IMR-90 (cell line): ENCODE measurements around the gene ZNF555. TPM values are rescaled to one million over a fixed set of nuclear protein-coding genes. Genes with fewer than 3 reads are reported as not detected.

ENCODE experiments used
- ATAC-seq: fragments of 200-7000 bp; cut with Tn5 transposase; 2 replicates; pipeline ENCODE4 v1.9.1; 2020; ENCODE audit warnings: low read depth, mild to moderate bottlenecking, moderate library complexity
- BruUV-seq: library from RNA; stranded (reverse); fragments of 400-500 nt; replicated peaks from 2 replicates; lab custom pipeline; 2021; lab: Mats Ljungman, UMichigan
- CTCF ChIA-PET: fragments of 300-600 bp; formaldehyde crosslinking; extraction: SDS; loops from one replicate; lab custom pipeline; 2021; ENCODE audit warnings: antibody characterized with exemption; lab: Yijun Ruan, JAX
- POLR2A ChIA-PET: fragments of 300-600 bp; sonication (Branson Sonifier 250); formaldehyde crosslinking; loops from one replicate; lab custom pipeline; 2022; ENCODE audit warnings: antibody characterized with exemption; ENCODE audit not compliant: unreplicated experiment; lab: Charles Lee
- DNase-seq: peaks from one replicate; pipeline ENCODE4 v3.0.0; 2013
- H2AFZ ChIP-seq: replicated peaks from 2 replicates; pipeline ENCODE3; 2013; ENCODE audit warnings: low read length, mild to moderate bottlenecking; ENCODE audit not compliant: poor library complexity
- H2AK5ac ChIP-seq: 2 replicates; pipeline ENCODE4 v1.6.1; 2013; ENCODE audit warnings: low read depth, low read length, inconsistent platforms
- H2AK9ac ChIP-seq: replicated peaks from 2 replicates; pipeline ENCODE3; 2013; ENCODE audit warnings: mild to moderate bottlenecking, low read depth, low read length, moderate library complexity; ENCODE audit not compliant: poor library complexity
- H2BK120ac ChIP-seq: 2 replicates; pipeline ENCODE4 v1.6.1; 2013; ENCODE audit warnings: low read depth, low read length, inconsistent platforms
- H2BK15ac ChIP-seq: 3 replicates; pipeline ENCODE4 v1.6.1; 2013; ENCODE audit warnings: low read depth, low read length, inconsistent platforms
- H2BK20ac ChIP-seq: 2 replicates; pipeline ENCODE4 v1.6.1; 2013; ENCODE audit warnings: low read depth, mild to moderate bottlenecking, inconsistent platforms, low read length, moderate library complexity
- H2BK5ac ChIP-seq: 2 replicates; pipeline ENCODE4 v1.6.1; 2013; ENCODE audit warnings: mild to moderate bottlenecking, low read depth, low read length, inconsistent platforms; ENCODE audit not compliant: poor library complexity, severe bottlenecking
- H3K14ac ChIP-seq: replicated peaks from 2 replicates; pipeline ENCODE4 v1.6.1; 2013; ENCODE audit warnings: low read depth, low read length, inconsistent platforms
- H3K18ac ChIP-seq: 2 replicates; pipeline ENCODE4 v1.6.1; 2013; ENCODE audit warnings: low read depth, low read length, control low read depth
- H3K23ac ChIP-seq: 2 replicates; pipeline ENCODE4 v1.6.1; 2013; ENCODE audit warnings: low read depth, low read length, inconsistent platforms
- H3K27ac ChIP-seq: 2 replicates; pipeline ENCODE4 v1.5.1; 2013; ENCODE audit warnings: mild to moderate bottlenecking, control low read depth, low read length; ENCODE audit not compliant: insufficient read depth
- H3K27me3 ChIP-seq: 2 replicates; pipeline ENCODE4 v1.6.1; 2013; ENCODE audit warnings: low read length; ENCODE audit not compliant: control insufficient read depth, insufficient read depth
- H3K36me3 ChIP-seq: 2 replicates; pipeline ENCODE4 v1.6.1; 2013; ENCODE audit warnings: low read length, mixed read lengths; ENCODE audit not compliant: control insufficient read depth, insufficient read depth
- H3K4ac ChIP-seq: 2 replicates; pipeline ENCODE4 v1.6.1; 2013; ENCODE audit warnings: low read depth, low read length, inconsistent platforms
- H3K4me1 ChIP-seq: 2 replicates; pipeline ENCODE4 v1.6.1; 2013; ENCODE audit warnings: low read length, mixed read lengths; ENCODE audit not compliant: control insufficient read depth, insufficient read depth
- H3K4me2 ChIP-seq: 2 replicates; pipeline ENCODE4 v1.6.1; 2013; ENCODE audit warnings: low read depth, mild to moderate bottlenecking, control low read depth, low read length, moderate library complexity
- H3K4me3 ChIP-seq: 2 replicates; pipeline ENCODE4 v1.5.1; 2013; ENCODE audit warnings: low read depth, mild to moderate bottlenecking, control low read depth, low read length, moderate library complexity; ENCODE audit not compliant: insufficient read depth
- H3K56ac ChIP-seq: 2 replicates; pipeline ENCODE4 v1.6.1; 2013; ENCODE audit warnings: low read length, inconsistent platforms; ENCODE audit not compliant: insufficient read depth; ENCODE audit errors: extremely low read depth
- H3K79me1 ChIP-seq, 2 experiments: 2 replicates each; pipeline ENCODE4 v1.6.1; 2013; ENCODE audit warnings: low read length in 2 of 2, inconsistent platforms in 1 of 2, low read depth in 1 of 2
- H3K9ac ChIP-seq: 2 replicates; pipeline ENCODE4 v1.6.1; 2013; ENCODE audit warnings: low read depth, low read length, control low read depth
- H3K9me1 ChIP-seq: 2 replicates; pipeline ENCODE4 v1.6.1; 2013; ENCODE audit warnings: low read length, inconsistent platforms; ENCODE audit not compliant: insufficient read depth
- H3K9me3 ChIP-seq: 2 replicates; pipeline ENCODE4 v1.6.1; 2013; ENCODE audit warnings: low read length; ENCODE audit not compliant: control insufficient read depth, insufficient read depth
- H4K20me1 ChIP-seq: 2 replicates; pipeline ENCODE4 v1.6.1; 2013; ENCODE audit warnings: low read length, inconsistent platforms; ENCODE audit not compliant: insufficient read depth
- H4K5ac ChIP-seq: 2 replicates; pipeline ENCODE4 v1.6.1; 2013; ENCODE audit warnings: mild to moderate bottlenecking, low read depth, low read length, control low read depth
- H4K8ac ChIP-seq, 2 experiments: 2 replicates each; pipeline ENCODE4 v1.6.1; 2013; ENCODE audit warnings: low read depth in 2 of 2, low read length in 2 of 2, control low read depth in 1 of 2, inconsistent platforms in 1 of 2
- H4K91ac ChIP-seq: 2 replicates; pipeline ENCODE4 v1.6.1; 2013; ENCODE audit warnings: low read depth, low read length, inconsistent platforms; ENCODE audit not compliant: insufficient read depth
- CEBPB ChIP-seq: IDR thresholded peaks from 2 replicates; pipeline ENCODE4 v1.6.1; 2012; ENCODE audit warnings: low read depth, low read length, improper control_type of control experiment
- FOS ChIP-seq: fragments of 150-350 bp; IDR thresholded peaks from 2 replicates; pipeline ENCODE4 v1.6.1; 2016; ENCODE audit warnings: low read depth, low read length
- MAFK ChIP-seq: IDR thresholded peaks from 2 replicates; pipeline ENCODE4 v1.6.1; 2012; ENCODE audit warnings: low read depth, low read length, improper control_type of control experiment
- MAZ ChIP-seq: IDR thresholded peaks from 2 replicates; pipeline ENCODE4 v1.6.1; 2012; ENCODE audit warnings: low read depth, mild to moderate bottlenecking, low read length, improper control_type of control experiment, moderate library complexity, borderline replicate concordance
- POLR2A ChIP-seq: IDR thresholded peaks from 2 replicates; pipeline ENCODE4 v1.6.1; 2012; ENCODE audit warnings: mild to moderate bottlenecking, low read depth, low read length
- RAD21 ChIP-seq: IDR thresholded peaks from 2 replicates; pipeline ENCODE4 v1.6.1; 2012; ENCODE audit warnings: low read length, improper control_type of control experiment
- RFX5 ChIP-seq: IDR thresholded peaks from 2 replicates; pipeline ENCODE4 v1.8.0; 2012; ENCODE audit warnings: low read depth, mild to moderate bottlenecking, low read length, moderate library complexity
- SMC3 ChIP-seq: fragments of 150-350 bp; IDR thresholded peaks from 2 replicates; pipeline ENCODE4 v1.6.1; 2016; ENCODE audit warnings: low read depth, mild to moderate bottlenecking, antibody characterized with exemption, low read length, moderate library complexity
- WGBS, 2 experiments: methylation state at CpG; one replicate each; pipeline versions ENCODE4 v1.1.5 to v1.1.7; 2013; ENCODE audit warnings: missing lambda C conversion rate in 2 of 2; ENCODE audit not compliant: insufficient read length in 1 of 2; ENCODE audit errors: extremely low coverage in 2 of 2; 5-methylcytosine and 5-hydroxymethylcytosine counted together
- dilution Hi-C: fragments of 300-500 bp; cut with HindIII; formaldehyde crosslinking; loops from one replicate; pipeline ENCODE4 v1.14.3; 2018; ENCODE audit warnings: low sequenced_read_pairs; ENCODE audit not compliant: unreplicated experiment
- in situ Hi-C: fragments of 300-500 bp; cut with MboI; formaldehyde crosslinking; loops from 3 replicates; pipeline ENCODE4 v1.14.3; 2019; ENCODE audit warnings: low sequenced_read_pairs, inconsistent platforms, mixed read lengths
- intact Hi-C: fragments of 100-400 bp; cut with micrococcal nuclease; formaldehyde crosslinking; loops from 2 replicates; pipeline ENCODE4 v1.10.0; 2022
- polyA plus RNA-seq, 3 experiments: library from polyadenylated mRNA; depleted of rRNA; stranded (reverse); fragments of >200 nt; gene quantifications; 2 replicates each; pipeline ENCODE4 v1.2.3, GENCODE V29; 2012; ENCODE audit warnings: low replicate concordance in 1 of 3
- total RNA-seq: library from RNA; depleted of rRNA; stranded (reverse); fragments of >200 nt; gene quantifications from 2 replicates; pipeline ENCODE4 v1.2.3, GENCODE V29; 2012
- TF ChIP-seq, protein P1 (sequence below): conservative IDR thresholded peaks from 2 replicates; pipeline ENCODE4 v1.5.1; 2012; ENCODE audit warnings: mild to moderate bottlenecking, low read depth, low read length, improper control_type of control experiment
- TF ChIP-seq, protein P2 (sequence below): fragments of 150-350 bp; IDR thresholded peaks from 2 replicates; pipeline ENCODE4 v1.6.1; 2016; ENCODE audit warnings: low read depth, mild to moderate bottlenecking, low read length, moderate library complexity, borderline replicate concordance

The ZNF555 gene
- total and polyA plus RNA-seq, 2 of the 4 experiments (the other 2 are of a cell fraction): 2.8 to 9.7 TPM

DNA sequence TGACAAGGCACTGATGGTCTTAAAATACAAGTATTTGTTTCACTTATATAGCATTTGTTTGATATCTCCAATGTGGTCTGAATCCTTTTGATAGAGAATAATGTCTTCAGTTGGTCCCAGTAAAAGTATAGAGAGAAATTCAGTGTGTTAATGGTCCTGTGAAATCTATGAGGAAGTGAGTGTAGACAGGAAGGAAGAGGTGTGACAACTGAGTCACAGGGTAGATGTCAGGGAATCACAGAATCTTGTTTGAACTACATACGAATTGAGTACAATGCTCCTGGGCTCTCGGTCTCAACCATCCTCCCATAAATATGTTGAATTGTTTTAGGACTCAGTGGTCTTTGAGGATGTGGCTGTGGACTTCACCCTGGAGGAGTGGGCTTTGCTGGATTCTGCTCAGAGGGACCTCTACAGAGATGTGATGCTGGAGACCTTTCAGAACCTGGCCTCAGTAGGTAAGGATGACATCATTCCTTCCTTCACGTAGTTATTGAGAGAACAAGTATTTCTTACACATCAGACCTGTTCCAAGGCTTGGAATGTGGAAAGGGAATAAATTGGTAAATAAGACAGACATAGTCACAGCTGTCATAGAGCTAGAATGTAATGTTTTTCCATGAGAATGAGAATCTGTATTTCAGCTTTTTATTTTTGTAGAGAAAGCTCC, 9.1 kb downstream of the ZNF555 start:
- Histone ChIP-seq H2AFZ (no peak overlapping the region), H3K18ac (no peak overlapping the region), H3K27ac (no peak overlapping the region), H3K4ac (no peak overlapping the region), H2AK5ac (no peak overlapping the region), H3K14ac (no peak overlapping the region), H4K91ac (no peak overlapping the region), H3K27me3 (no peaks in the 10 kb centered on the region), H3K4me2 (no peak overlapping the region), H3K9me1 (no peaks in the 10 kb centered on the region), H4K20me1 (no peaks in the 10 kb centered on the region), H3K4me1 (peaks cover 2% of the 10 kb centered on the region), H3K36me3 (peaks cover 53% of the 10 kb centered on the region), H3K56ac (no peak overlapping the region), H2BK15ac (no peak overlapping the region), H2AK9ac (no peak overlapping the region), H3K9me3 (peaks cover 87% of the 10 kb centered on the region), H2BK5ac (no peak overlapping the region), H4K5ac (no peak overlapping the region), H3K23ac (no peak overlapping the region), H3K9ac (no peak overlapping the region), H3K79me1 (peaks cover 19 to 38% of the 10 kb centered on the region in 2 experiments), H4K8ac (no peak overlapping the region), H3K4me3 (no peak overlapping the region), H2BK120ac (no peak overlapping the region), H2BK20ac (no peak overlapping the region)
- ChIA-PET POLR2A (no interaction called here), CTCF (no interaction called here)
- no peak for TF ChIP-seq MAFK
- TF ChIP-seq POLR2A: no peak
- TF ChIP-seq RAD21: no peak
- no peak for TF ChIP-seq MAZ
- TF ChIP-seq, protein P1, sequence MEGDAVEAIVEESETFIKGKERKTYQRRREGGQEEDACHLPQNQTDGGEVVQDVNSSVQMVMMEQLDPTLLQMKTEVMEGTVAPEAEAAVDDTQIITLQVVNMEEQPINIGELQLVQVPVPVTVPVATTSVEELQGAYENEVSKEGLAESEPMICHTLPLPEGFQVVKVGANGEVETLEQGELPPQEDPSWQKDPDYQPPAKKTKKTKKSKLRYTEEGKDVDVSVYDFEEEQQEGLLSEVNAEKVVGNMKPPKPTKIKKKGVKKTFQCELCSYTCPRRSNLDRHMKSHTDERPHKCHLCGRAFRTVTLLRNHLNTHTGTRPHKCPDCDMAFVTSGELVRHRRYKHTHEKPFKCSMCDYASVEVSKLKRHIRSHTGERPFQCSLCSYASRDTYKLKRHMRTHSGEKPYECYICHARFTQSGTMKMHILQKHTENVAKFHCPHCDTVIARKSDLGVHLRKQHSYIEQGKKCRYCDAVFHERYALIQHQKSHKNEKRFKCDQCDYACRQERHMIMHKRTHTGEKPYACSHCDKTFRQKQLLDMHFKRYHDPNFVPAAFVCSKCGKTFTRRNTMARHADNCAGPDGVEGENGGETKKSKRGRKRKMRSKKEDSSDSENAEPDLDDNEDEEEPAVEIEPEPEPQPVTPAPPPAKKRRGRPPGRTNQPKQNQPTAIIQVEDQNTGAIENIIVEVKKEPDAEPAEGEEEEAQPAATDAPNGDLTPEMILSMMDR: no peak
- TF ChIP-seq SMC3: no peak
- TF ChIP-seq, protein P2, sequence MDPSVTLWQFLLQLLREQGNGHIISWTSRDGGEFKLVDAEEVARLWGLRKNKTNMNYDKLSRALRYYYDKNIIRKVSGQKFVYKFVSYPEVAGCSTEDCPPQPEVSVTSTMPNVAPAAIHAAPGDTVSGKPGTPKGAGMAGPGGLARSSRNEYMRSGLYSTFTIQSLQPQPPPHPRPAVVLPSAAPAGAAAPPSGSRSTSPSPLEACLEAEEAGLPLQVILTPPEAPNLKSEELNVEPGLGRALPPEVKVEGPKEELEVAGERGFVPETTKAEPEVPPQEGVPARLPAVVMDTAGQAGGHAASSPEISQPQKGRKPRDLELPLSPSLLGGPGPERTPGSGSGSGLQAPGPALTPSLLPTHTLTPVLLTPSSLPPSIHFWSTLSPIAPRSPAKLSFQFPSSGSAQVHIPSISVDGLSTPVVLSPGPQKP: no peak
- TF ChIP-seq FOS: no peak
- no peak for TF ChIP-seq CEBPB
- no peak for TF ChIP-seq RFX5
- intact Hi-C loops (no loop called here), in situ Hi-C loops (no loop called here), dilution Hi-C loops (no loop called here)
- WGBS, 2 experiments: no CpG with 5 or more reads among the region's 3 CpGs
- no peak for DNase-seq
- no peak for ATAC-seq
- BruUV-seq: no TSS peak
